ENCODE measurements around the gene MPPED2. TPM values are rescaled to one million over a fixed set of nuclear protein-coding genes. Genes with fewer than 3 reads are reported as not detected.

Gene MPPED2
- total RNA-seq, 1 donor = not detected

GRCh38 chr11:30538251-30538650, 47.9 kb downstream of the MPPED2 start:
- no peak for TF ChIP-seq CTCF (IDR thresholded peaks at IDR 0.05; ENCODE audit: insufficient read depth, low read depth, low read length)
- DNase-seq (ENCODE audit: low read depth) = no peak
- H3K4me3 ChIP-seq (ENCODE audit: low read depth, low read length) = no peak overlapping the region

DNA sequence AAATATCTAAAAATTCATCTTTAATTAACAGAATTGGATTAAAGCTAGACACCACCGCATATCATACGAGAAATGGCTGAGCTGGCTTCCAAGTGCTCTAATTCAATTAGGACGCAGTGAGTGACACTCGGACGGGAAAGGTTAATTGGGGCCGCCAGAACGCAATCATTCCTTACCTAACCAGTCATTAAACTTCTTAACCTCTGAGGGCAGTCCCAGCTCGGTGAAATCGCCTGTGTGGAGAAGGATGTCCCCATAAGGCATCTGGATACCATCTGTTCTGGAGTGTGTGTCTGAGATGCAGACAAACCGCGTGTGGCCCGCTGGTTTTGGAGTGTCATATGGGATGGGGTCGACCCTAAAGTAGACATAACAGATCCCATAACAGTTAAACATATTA, 50.3 kb downstream of the MPPED2 start:
- no peak overlapping the region for H3K4me3 ChIP-seq (ENCODE audit: low read depth, low read length)
- no peak for DNase-seq (ENCODE audit: low read depth)
- no peak for TF ChIP-seq CTCF (IDR thresholded peaks at IDR 0.05; ENCODE audit: insufficient read depth, low read depth, low read length)

- TF ChIP-seq CTCF (IDR thresholded peaks at IDR 0.05; ENCODE audit: insufficient read depth, low read depth, low read length) = no peak
- no peak overlapping the region for H3K4me3 ChIP-seq (ENCODE audit: low read depth, low read length)
- DNase-seq (ENCODE audit: low read depth) = no peak
Measured at GRCh38 chr11:30533445-30533947, 52.7 kb downstream of the MPPED2 start.

- no peak for TF ChIP-seq CTCF (IDR thresholded peaks at IDR 0.05; ENCODE audit: insufficient read depth, low read depth, low read length)
- H3K4me3 ChIP-seq (ENCODE audit: low read depth, low read length) = no peak overlapping the region
- no peak for DNase-seq (ENCODE audit: low read depth)
Measured at GRCh38 chr11:30527566-30527965, 58.6 kb downstream of the MPPED2 start.

DNA sequence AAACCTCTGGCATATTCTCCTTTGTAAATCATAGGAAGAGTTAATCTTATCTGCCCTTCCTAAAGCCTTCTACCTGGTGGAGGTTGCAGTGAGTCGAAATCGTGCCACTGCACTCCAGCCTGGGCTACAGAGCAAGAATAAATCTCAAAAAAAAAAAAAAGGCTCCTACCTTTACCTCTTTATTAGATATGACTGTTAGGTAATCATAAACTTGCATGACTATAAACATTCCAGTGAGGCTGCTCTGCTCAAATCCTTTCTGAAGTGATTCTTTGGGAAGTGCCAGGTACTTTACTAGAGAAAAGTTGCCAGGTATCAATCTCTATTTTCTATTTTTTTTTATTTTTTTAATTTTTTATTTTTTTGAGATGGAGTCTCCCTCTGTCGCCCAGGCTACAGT, 59.6 kb downstream of the MPPED2 start:
- no peak overlapping the region for H3K4me3 ChIP-seq (ENCODE audit: low read depth, low read length)
- DNase-seq (ENCODE audit: low read depth) = no peak
- TF ChIP-seq CTCF (IDR thresholded peaks at IDR 0.05; ENCODE audit: insufficient read depth, low read depth, low read length) = no peak

GRCh38 chr11:30522536-30523243, 63.5 kb downstream of the MPPED2 start:
- TF ChIP-seq CTCF (IDR thresholded peaks at IDR 0.05; ENCODE audit: insufficient read depth, low read depth, low read length) = no peak
- DNase-seq (ENCODE audit: low read depth) = no peak
- H3K4me3 ChIP-seq (ENCODE audit: low read depth, low read length) = no peak overlapping the region

All from fibroblast of villous mesenchyme (primary cell).